OCI-LY1 (cell line): ENCODE results near the gene KIF23.

Experiments used
- CTCF ChIP-seq: fragments of 200-600 bp; sonication (generic), shearing (Covaris generic); IDR thresholded peaks from 2 replicates; pipeline ENCODE4 v1.5.1; 2017; ENCODE audit warnings: mild to moderate bottlenecking, antibody characterized with exemption, low read length, moderate library complexity, mixed read lengths
- EZH2 ChIP-seq: fragments of 200-600 bp; sonication (generic), shearing (Covaris generic); IDR thresholded peaks from 2 replicates; pipeline ENCODE4 v1.8.0; 2017; ENCODE audit warnings: borderline replicate concordance, mixed run types, mild to moderate bottlenecking, antibody characterized with exemption, low read length, moderate library complexity, mixed read lengths

DNA sequence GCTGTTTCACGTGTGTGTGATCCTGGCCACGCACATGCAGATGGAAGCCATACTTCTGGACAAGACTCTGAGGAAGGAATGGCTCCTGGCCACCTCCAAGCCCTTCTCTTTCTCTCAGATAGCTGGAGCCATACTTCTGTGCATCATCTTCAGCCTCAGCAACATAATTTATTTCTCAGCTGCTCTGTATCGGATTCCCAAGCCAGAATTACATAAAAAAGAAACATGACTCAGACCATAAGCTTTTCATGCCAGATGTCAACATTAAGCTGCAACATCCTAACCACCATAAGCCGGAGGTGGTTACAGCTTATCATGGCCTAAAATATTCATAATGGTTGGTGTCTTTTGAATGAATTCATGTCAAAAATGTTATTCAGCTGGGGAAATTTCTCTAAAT, 10.6 kb upstream of the KIF23 start:
- no peak for TF ChIP-seq CTCF
- TF ChIP-seq EZH2 = no peak
